ENCODE results near the gene SIN3B. TPM values are rescaled to one million over a fixed set of nuclear protein-coding genes. Genes with fewer than 3 reads are reported as not detected.

Gene SIN3B
- 15.6 and 19.9 TPM in 2 replicates for total RNA-seq

GRCh38 chr19:16829010-16829821, at the start of gene SIN3B:
SIN3B (plus strand) TSS chr19:16829398; CDS start chr19:16829421, 23 bp downstream.

GRCh38 chr19:16888629-16889365, 59.6 kb downstream of the SIN3B start, which contains the start of gene F2RL3:
F2RL3 (plus strand) TSS chr19:16888999; CDS start chr19:16889190, 191 bp downstream.

Other genes with a start within 250 kb of the SIN3B start
- gene MED26, start 201.2 kb upstream of the SIN3B start, total RNA-seq, result 4.3 and 8.9 TPM in 2 replicates
- 85.8 and 144 TPM in 2 replicates for gene SMIM7, start 169.3 kb upstream of the SIN3B start, total RNA-seq
- 0.29 and 0.35 TPM in 2 replicates for gene TMEM38A, start 168.3 kb upstream of the SIN3B start, total RNA-seq
- not detected in 2 replicates for gene NWD1, start 109.6 kb upstream of the SIN3B start, total RNA-seq
- gene F2RL3, start 59.6 kb downstream of the SIN3B start, total RNA-seq, result under 0.01 TPM in 1 of 2 replicates, not detected in the other
- gene CPAMD8, start 197.4 kb downstream of the SIN3B start, total RNA-seq, result 0.71 and 2.6 TPM in 2 replicates
- gene HAUS8, start 246.1 kb downstream of the SIN3B start, total RNA-seq, result 7.5 and 10.8 TPM in 2 replicates
- gene MYO9B, start 246.4 kb downstream of the SIN3B start, total RNA-seq, result 48.7 and 66.0 TPM in 2 replicates

All from myometrial cell (primary cell).